NCI-H1930 (cell line): ENCODE measurements around the gene XYLT1.
A peak's percentile ranks its signal among the peaks of the same experiment; 100 is the strongest.

ENCODE experiments used
- DNase-seq, 2 experiments: peaks; one replicate each; lab custom pipeline; 2025; lab: John Stamatoyannopoulos, UW

XYLT1 gene

DNA sequence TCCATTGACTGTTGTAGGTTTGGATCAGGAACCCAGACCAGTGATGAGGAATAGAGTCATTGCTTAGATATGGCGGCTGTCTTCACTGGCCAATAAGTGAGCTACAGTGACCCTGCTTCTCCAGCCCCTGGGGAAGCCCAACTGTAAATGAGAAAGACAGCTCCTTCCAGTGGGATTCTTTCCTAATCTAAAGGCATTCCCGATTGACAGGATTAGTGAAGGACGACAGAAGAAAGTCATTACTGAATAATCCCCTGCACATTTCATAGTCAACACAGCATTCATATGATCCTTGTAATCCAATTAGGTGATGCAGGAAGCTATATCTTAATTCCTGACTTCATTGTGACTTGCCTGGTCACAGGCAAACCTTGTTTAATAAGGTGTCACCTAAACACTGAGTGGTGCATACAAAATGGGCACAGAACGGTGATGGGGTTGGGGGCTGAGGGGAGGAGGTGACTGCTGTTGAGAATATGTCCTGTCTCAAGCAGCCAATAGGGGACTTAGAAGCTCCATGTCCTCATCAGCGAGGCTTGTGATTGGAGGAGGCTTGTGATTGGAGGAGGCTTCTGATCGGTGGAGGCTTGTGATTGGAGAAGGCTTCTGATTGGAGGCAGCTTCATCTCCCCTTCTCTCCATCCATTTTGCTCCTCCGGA lies 242.6 kb downstream of the XYLT1 start:
- DNase-seq, result no peak

DNA sequence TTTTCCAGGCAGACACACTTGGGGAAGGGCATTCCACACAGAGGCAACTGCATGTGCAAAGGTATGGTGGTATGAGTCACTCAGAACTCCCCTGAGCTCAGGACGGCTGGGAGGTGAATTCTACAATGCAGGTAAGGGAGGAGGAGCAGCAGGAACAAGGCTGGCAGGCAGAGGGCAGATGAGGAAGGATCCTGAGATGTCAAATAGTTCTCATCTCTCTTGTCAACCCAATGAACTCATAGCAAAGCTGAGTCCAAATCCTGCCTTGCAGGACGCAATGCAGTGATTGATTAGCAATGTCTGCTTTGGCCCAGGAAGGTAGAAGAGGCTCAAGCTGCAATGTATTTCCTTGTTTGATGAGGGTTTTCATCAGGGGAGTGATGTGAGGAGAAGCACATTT lies 243.5 kb downstream of the XYLT1 start:
- DNase-seq, result no peak

DNA sequence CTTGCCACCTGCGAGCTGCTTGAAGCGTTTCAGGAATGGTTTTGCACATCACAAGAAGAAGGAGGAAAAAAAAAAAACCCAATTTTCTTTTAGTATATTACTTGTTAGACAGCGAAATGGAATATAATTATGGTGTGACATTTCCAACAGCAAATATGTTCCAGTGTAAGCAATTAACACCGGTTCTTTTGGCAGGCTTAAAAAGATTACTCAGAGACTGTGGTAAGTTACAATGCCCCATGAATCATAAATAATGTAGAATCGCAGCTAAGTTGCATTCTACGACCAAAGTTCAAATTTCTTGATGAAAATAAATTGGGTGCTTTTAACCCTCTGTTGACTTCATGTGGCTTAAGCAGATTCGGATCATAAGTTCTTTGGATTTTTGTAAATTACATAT lies 245.2 kb downstream of the XYLT1 start:
- DNase-seq, result no peak

DNA sequence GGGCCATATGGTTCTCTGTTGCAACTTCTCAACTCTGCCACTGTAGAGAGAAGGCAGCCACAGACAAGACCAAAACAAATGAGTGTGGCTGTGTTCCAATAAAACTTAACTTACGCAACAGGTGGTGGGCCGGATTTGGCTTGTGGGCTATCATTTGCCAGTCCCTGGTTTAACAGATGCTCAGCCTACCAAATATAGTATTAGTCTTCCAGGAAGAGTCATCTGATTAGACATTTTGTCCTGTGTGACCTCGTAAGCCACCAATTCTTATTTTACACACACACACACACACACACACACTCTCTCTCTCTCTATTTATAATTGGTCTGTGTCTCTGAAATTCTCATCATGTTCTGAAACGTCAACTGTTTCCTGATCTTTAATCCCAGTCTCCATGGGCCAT lies 245.9 kb downstream of the XYLT1 start:
- no peak for DNase-seq

DNA sequence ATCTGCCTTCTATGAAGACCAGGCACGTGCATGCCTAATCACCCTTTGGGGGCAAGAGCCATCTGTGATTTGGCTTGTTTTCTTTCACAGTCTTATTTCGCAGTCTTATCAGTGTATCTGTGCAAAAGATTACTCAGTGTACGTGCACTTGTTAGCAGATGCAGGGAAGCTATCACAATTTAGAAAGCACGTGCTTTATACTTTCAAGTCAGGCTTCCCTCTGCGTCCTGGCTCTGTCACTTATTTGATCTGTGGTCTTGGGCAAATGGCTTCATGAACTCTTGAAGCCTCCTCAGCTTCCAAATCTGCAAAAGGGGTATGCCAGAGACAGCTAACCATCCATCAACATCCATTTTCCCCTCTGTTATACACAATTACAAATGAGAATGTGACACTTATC lies 246.4 kb downstream of the XYLT1 start:
- DNase-seq, result no peak

DNA sequence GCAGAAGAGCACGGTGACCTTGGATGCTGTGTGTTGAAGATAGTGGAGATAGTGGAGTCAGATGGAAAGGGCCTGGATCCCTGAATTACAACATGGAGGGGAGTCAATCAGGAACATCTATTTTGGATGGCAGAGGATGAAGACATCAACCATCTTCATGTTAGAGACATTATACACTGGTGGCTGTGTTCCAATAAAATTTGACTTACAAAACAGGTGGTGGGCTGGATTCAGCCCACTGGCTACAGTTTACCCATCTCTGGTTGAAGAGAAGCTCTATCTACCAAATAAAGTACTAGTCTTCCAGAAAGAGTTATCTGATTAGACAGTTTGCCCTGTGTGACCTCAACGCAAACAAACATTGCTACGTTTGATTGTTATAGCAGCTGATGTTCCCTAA lies 247.2 kb downstream of the XYLT1 start:
- no peak for DNase-seq

DNA sequence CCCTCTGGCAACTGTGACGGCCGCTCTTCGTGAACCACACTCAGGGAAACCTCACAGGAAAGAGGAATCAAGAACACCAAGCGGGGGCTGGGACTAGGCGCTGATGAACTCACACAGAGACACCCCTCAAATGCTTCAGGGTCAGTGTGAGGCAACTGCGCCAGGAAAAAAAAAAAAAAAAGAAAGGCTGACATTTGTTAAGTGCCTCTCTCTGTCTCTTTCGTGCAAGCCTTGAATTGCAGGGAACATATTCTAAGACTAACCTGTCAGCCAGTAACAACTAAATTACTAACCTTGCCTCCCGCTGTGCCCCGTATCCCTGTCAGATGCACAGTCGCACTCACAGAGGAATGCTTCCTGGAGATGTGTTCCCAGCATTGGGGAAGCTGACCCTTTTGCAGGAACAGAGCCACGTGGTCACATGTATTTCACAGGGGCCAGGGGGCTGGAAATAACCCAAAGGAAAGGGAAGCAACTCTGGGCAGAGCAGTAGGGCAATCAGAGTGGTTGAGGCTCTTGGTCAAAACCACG lies 247.8 kb downstream of the XYLT1 start:
- DNase-seq, result no peak

DNA sequence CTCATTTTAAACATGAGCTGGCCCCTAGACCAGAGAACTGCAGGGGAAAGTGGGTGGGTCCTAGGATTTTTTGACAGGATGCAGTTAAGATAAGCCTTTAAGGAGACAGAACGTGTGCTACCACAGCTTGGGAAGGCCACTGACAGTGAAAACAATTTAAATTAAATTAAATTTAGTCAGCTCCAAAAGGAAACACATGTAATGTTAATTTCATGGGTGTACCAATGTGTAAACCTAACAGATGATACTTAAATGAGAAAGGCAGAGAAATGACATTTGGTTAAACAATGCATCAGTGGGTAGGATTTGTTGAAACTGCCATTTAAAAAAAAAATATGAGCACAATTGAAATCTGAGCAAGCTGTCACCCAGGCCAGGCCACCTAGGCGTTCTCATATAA lies 250.8 kb downstream of the XYLT1 start:
- DNase-seq, result no peak

DNA sequence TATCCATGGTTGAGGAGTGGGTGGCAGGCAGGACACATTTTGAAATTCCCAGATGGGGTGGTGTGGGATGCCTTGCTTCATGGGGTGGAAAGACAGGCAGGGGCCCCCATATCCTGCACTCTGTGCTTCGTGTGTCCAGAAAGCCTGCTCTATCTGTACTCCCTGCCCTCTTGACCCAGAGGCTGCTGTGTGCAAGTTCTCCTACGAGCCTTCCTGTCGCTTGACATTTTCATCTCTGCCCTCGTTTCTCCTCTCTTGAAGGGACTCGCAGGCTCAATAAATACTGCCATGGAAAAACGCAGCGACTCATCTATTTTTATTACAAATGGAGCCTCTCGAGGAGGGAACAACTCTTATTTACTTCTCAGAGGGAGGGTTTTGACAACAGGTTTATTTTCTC lies 254.8 kb downstream of the XYLT1 start:
- DNase-seq, result no peak

DNA sequence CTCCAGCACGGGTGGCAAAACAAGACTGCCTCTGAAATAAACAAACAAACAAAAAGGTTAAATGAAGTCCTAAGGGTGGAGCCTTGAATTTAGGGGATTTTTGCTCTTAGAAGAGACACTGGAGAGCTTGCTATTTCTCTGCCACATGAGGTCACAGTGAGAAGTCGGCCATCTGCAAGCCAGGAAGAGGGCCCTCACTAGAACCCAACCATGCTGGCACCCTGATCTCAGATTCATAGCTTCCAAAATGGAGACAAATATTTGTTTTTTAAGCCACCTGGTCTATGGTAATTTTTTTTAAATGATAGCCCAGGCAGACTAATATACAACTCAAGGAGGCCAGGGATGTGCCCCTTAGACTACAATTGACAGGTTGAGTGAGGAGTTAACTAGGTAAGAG lies 255.5 kb downstream of the XYLT1 start:
- DNase-seq, result no peak

DNA sequence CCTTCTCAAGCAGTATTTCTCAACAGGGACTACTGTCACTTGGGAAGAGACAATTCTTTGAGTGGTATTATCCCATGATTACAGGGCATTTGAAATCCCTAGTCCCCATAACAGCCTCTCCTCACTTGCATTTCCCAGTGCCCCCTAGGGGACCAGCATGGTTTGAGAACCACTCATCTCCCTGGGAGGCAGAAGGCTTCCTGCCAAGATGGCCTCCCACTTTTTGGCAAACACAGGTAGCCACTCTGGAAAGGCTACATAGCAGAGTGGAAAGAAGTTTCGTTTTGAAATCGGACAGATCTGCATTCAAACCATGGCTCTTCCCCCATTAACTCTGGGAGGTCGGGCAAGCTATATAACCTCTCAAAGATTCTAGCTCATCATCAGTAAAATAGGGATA lies 256.8 kb downstream of the XYLT1 start:
- DNase-seq, result no peak

DNA sequence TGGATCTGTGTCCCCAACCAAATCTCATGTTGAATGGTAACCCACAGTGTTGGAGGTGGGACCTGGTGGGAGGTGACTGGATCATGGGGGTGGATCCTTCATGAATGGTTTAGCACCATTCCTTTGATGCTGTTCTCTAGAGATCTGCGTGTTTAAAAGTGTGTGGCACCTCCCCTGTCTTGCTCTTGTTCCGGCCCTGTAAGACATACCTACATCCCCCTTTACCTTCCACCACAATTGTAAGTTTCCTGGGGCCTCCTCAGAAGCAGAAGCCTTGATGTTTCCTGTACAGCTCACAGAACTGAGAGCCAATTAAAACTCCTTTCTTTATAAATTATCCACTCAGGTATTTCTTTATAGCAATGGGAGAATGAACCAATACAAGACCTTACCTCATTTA lies 257.7 kb downstream of the XYLT1 start:
- no peak for DNase-seq

DNA sequence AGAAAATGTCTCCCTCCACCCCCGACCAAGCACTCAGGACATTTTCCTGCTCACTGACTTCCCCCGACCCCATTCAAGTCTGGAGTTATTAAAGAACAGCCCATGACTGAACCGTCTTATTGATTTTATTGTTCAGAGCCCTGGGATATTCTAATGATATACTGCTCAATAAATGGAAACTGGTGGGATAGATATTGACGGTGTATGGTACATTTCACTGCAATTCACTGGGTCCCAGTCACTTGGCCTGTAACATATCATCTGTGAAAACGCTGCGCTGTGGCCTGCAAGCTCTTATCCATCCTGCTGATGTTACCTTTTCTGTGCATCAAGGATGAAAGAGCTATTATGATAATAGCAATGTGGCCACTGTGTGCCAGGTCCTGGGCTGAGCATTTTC lies 258.2 kb downstream of the XYLT1 start:
- DNase-seq, result no peak

DNA sequence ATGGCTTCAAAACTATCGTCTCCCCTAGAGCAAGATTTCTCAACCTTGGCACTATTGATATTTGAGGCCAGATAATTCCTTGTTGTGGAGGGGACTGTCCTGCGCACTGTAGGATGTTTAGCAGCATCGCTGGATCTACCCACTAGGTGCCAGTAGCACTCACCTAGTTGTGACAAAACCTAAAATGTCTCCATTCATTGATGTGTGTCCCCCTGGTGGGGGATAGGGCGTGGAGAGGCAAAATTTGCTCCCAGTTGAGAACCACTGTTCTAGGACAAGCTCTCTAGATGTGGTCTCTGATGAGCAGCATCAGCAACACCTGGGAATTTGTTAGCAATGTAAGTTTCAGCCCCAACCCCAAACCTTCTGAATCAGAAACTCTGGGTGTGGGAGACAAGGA lies 259.0 kb downstream of the XYLT1 start:
- DNase-seq, result no peak

DNA sequence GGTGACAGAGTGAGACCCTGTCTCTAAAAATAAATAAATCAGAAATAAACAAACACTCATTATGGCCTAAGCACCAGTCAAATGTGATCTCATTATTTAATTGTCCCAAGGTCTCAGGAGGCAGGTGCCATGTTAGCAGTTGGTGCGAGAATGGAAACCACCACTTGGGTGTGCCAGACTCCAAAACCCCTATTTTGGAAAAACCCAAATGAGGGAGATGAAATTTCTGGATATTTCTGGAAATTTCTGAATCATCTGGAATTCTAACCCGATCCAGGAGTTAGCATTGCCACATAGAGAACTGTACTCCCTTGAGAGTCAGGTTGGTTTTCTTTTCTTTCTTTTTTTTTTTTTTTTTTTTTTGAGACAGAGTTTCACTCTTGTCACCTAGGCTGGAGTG lies 264.0 kb downstream of the XYLT1 start:
- no peak for DNase-seq

DNA sequence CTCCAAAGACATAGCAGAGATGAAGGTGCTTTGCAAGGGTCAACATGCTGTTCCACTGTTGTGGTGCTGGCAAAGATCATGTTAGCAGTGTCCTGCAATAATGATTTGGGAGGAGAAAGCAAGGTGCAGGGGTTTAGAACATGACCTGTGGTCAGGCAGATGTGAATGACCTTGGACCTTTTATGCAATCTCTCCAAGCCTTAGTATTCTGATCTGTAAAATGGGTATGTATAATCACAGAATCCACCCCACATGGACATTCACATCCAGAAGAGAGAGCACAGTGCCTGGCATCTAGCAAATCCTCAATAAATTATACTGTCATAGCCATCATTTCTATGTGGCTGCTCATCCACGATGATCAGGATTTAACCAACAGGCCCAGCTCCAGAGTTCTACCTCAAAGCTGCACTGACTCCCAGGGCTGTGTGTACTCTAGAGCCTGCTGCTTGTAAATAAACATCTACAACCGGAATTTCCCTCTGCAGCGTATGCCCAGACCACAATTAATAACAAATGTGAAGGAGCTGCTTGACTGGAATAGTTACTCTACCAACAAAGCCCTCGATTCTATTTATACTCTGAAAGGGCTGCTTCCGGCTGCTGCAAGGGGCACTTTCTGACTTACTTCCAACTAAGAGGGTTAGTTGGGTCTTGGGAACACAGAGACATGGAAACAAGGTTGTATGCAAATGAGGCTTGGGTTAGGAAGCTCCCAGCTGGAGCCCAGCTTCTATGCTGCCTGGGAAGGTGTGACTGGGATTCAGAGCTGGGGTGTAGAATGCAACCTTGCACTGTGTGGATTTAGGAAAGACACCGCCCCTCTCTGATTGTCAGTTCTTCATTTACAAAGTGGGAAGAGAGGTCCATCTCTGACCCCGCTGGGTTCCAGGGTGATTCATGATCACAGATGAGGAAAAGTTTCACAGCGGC lies 265.2 kb downstream of the XYLT1 start:
- no peak for DNase-seq

DNA sequence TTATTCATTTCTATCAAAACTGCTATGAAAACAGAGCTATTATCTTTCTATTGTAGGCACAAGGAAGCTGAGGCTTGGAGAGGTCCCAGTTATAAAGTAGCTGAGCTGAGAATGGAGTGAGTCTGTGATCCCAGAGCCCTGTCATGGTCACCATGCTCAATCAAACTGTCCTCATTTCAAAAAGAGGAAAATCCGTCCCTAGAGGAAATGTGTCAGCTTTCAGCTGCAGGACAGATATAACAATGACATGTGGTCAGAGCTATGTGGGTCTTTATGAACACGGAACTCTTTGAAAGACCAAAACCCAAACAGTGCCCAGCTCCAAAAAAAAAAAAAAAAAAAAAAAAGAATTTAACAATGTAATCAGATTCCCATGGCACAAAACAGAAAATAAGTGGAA lies 266.1 kb downstream of the XYLT1 start:
- no peak for DNase-seq

DNA sequence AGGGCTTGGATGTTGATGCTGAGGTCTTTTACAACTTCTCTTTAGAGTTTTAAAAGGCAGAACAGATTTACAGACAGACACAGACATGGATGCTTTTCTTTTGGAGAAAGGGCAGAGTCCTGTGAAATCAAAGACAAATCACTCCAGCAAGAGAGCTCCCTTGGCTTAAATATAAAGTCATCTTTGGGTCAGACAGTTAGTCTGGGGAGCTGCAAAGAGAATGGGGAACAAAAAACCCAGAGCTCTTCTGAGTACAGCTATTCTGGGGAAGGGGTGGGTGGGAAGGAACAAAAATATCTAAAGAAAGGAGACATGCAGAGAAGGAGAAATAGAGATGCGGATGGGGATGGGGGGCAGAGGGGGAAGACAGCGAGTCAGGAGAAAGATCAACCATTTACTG lies 266.6 kb downstream of the XYLT1 start:
- DNase-seq, result no peak

DNA sequence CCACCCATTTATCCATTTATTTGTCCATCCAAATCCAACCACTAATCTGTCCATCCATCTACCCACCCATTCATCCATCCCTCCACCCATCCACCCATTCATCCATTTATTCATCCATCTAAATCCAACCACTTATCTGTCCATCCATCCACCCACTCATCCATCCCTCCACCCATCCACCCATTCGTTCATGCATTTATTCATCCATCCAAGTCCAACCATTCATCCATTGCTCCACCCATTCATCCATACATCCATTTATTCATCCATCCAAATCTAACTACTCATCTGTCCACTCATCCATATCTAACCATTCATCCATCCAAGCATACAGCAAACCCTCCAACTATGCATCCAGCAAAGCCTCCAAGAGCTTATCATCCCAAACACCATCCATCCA lies 267.3 kb downstream of the XYLT1 start:
- no peak for DNase-seq

DNA sequence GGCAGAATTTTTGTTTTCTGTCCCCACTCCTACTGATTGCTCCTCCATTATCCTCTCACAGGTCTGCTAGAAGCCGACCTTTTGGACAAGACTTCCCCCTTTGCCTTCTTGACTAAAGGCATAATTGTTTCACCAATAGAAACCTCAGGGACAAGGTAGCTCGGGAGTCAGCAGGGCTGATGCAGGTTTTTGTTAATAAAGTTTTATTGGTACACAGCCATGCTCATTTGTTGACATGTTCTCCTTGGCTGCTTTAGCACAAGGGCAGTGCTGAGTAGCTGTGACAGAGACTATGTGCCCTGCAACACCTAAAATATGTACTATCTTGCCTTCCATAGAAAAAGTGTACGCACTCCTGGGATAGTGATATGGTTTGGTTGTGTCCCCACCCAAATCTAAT lies 271.6 kb downstream of the XYLT1 start:
- DNase-seq, result no peak

DNA sequence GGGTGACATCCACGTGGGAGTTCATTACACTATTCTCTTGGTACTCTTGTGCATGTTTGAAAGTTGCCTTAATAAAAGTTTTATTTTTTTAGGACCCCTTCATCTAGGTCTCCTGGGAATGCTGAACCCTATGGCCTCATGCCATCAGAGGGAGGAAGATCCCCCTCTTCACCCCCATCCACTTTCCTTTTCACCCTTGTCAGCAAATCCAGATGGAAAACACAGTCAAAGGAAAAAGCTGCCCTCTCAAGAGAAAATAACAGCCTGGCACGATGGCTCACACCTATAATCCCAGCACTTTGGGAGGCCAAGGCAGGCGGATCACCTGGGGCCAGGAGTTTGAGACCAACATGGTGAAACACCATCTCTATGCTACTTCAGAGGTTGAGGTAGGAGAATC lies 274.2 kb downstream of the XYLT1 start:
- DNase-seq, result no peak

DNA sequence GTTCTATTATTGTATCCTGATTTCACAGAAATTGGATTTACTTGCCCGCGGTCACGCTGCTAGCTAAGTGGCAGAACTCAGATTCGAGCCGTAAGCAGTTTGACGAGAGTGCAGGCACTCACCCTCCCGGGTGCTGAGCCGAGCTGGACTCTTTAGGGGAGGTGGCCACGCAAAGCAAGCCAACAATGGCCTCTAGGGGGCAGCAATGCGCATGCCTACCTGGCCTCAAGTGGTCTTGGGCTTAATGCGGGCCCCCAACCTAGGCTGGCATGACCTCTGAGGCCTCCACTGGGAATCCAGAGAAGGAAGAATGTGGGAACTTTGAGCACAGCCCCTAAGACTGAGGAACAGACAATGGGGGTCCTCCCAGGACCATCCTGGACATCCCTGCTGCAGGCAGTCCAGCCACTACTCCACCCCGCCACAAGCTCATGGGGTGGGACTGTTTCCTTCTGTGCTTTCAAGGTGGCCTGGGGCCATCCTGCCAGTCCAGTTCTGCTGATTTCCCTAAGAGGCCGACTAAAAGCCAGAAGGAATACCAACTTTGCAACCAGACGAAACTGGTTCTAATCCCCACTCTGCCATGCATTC lies 276.5 kb downstream of the XYLT1 start:
- peak in 1 of 2 experiments; percentile 30 for DNase-seq

DNA sequence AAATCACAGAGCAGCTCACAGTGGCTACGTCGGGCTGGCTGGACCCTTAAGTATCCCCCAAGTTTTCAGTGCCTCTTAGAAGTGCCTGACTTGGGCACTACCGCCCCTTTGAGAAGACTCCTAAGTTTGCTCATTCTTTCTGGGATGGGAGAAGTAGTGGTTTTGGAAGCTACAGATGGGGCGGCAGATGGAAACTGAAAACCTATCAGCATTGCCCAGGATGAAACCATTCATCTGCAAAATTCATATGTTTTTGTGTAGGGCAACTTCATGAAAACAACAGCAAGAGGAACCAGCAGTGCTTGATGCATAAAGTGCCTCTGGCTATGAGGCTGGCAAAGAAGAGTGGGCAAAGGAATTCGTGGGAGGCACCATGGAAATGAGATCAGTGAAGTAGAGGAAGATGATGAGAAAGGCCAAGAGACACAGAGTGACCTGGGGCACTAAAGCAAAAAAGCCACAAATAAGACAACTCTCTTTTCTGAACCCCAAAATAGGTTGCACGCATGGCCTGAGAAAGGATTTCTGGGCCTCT lies 277.1 kb downstream of the XYLT1 start:
- DNase-seq, result no peak
